Breast epithelium (tissue), 4 donors: ENCODE measurements around the gene IMMP2L. TPM values are rescaled to one million over a fixed set of nuclear protein-coding genes. Genes with fewer than 3 reads are reported as not detected.

Experiments used
- DNase-seq, 2 donors: peaks; one replicate each; pipeline ENCODE4 v3.0.0-alpha.2; 2019; ENCODE audit warnings: low spot score in 2 of 2
- H3K27ac ChIP-seq, 2 donors: fragments of 200-600 bp; sonication (generic) in 1 of 2; one replicate each; pipeline ENCODE4 v1.5.1; 2016 to 2019; ENCODE audit warnings: mild to moderate bottlenecking in 1 of 2
- H3K27me3 ChIP-seq, 2 donors: fragments of 200-600 bp; sonication (generic) in 1 of 2; one replicate each; pipeline versions ENCODE4 v1.5.1 to v1.6.0; 2017 to 2019; ENCODE audit warnings: control low read depth in 1 of 2, mild to moderate bottlenecking in 1 of 2
- H3K36me3 ChIP-seq: fragments of 200-600 bp; one replicate; pipeline ENCODE4 v1.5.1; 2019
- H3K4me1 ChIP-seq, 2 donors: fragments of 200-600 bp; sonication (generic); one replicate each; pipeline ENCODE4 v1.5.1; 2016 to 2019; ENCODE audit warnings: control low read depth in 1 of 2
- H3K4me3 ChIP-seq, 3 donors: fragments of 200-600 bp; sonication (generic); 1 replicate in 2 of 3; 2 replicates in 1 of 3; pipeline ENCODE4 v1.5.1; 2016 to 2019; ENCODE audit warnings: mild to moderate bottlenecking in 3 of 3, moderate library complexity in 2 of 3
- H3K9me3 ChIP-seq, 2 donors: fragments of 200-600 bp; sonication (generic) in 1 of 2; one replicate each; pipeline ENCODE4 v1.5.1; 2016 to 2019; ENCODE audit warnings: control low read depth in 1 of 2
- CTCF ChIP-seq, 3 donors: fragments of 450-650 bp; IDR thresholded peaks; one replicate each; pipeline ENCODE4 v1.5.1; 2016 to 2017; ENCODE audit warnings: antibody characterized with exemption in 3 of 3, mild to moderate bottlenecking in 3 of 3, moderate library complexity in 3 of 3
- POLR2A ChIP-seq: fragments of 450-650 bp; IDR thresholded peaks from one replicate; pipeline ENCODE4 v1.6.1; 2016; ENCODE audit warnings: antibody characterized with exemption, mild to moderate bottlenecking, moderate library complexity
- POLR2AphosphoS5 ChIP-seq, 3 donors: sonication (generic); formaldehyde crosslinking; IDR thresholded peaks; one replicate each; pipeline ENCODE4 v1.6.1; 2017; ENCODE audit warnings: antibody characterized with exemption in 3 of 3
- intact Hi-C: fragments of 100-400 bp; cut with DNase I; formaldehyde crosslinking; loops from one replicate; pipeline ENCODE4 v1.15.1; 2023; ENCODE audit warnings: low total_unique reads
- total RNA-seq, 3 donors: library from RNA; depleted of rRNA; stranded (reverse); fragments of >200 nt; gene quantifications; one replicate each; pipeline ENCODE4 v1.1.0, GENCODE V29; 2016

Gene IMMP2L
- total RNA-seq, 3 donors from 2014 or later, result 19.8 to 39.7 (median 30.8) TPM

- Histone ChIP-seq H3K9me3 (no peaks in the 10 kb centered on the region), H3K36me3 (no peaks in the 10 kb centered on the region), H3K4me1 (no peaks in the 10 kb centered on the region), H3K27ac (no peak overlapping the region), H3K4me3 (no peak overlapping the region), H3K27me3 (no peaks in the 10 kb centered on the region)
- DNase-seq, result no peak
- TF ChIP-seq CTCF (IDR thresholded peaks at IDR 0.05), result no peak
- no peak for TF ChIP-seq POLR2AphosphoS5 (IDR thresholded peaks at IDR 0.05)
- TF ChIP-seq POLR2A, result no peak
- intact Hi-C loops, result no loop called here
Observed at GRCh38 chr7:111358915-111359314, 203.4 kb downstream of the IMMP2L start.

- Histone ChIP-seq H3K27ac (no peak overlapping the region), H3K4me3 (no peak overlapping the region), H3K4me1 (no peaks in the 10 kb centered on the region), H3K27me3 (no peaks in the 10 kb centered on the region), H3K9me3 (no peaks in the 10 kb centered on the region), H3K36me3 (no peaks in the 10 kb centered on the region)
- DNase-seq, result no peak
- intact Hi-C loops, result no loop called here
- TF ChIP-seq POLR2A (no peak), CTCF (IDR thresholded peaks at IDR 0.05) (no peak), POLR2AphosphoS5 (IDR thresholded peaks at IDR 0.05) (no peak)
Observed at GRCh38 chr7:111357691-111358090, 204.6 kb downstream of the IMMP2L start.

- H3K27ac ChIP-seq, result no peak overlapping the region
- no peaks in the 10 kb centered on the region for H3K9me3 ChIP-seq
- H3K4me1 ChIP-seq, result no peaks in the 10 kb centered on the region
- no peak for TF ChIP-seq CTCF (IDR thresholded peaks at IDR 0.05)
- no peak for TF ChIP-seq POLR2A
- TF ChIP-seq POLR2AphosphoS5 (IDR thresholded peaks at IDR 0.05), result no peak
- intact Hi-C loops, result no loop called here
- no peaks in the 10 kb centered on the region for H3K27me3 ChIP-seq
- DNase-seq, result no peak
- no peak overlapping the region for H3K4me3 ChIP-seq
- H3K36me3 ChIP-seq, result no peaks in the 10 kb centered on the region
Observed at GRCh38 chr7:111356941-111357340, 205.4 kb downstream of the IMMP2L start.

- Histone ChIP-seq H3K27ac (no peak overlapping the region), H3K4me3 (no peak overlapping the region), H3K9me3 (no peaks in the 10 kb centered on the region), H3K27me3 (no peaks in the 10 kb centered on the region), H3K36me3 (no peaks in the 10 kb centered on the region), H3K4me1 (no peaks in the 10 kb centered on the region)
- TF ChIP-seq POLR2AphosphoS5 (IDR thresholded peaks at IDR 0.05) (no peak), POLR2A (no peak), CTCF (IDR thresholded peaks at IDR 0.05) (no peak)
- no peak for DNase-seq
- intact Hi-C loops, result no loop called here
Observed at GRCh38 chr7:111352319-111352718, 210.0 kb downstream of the IMMP2L start.

GRCh38 chr7:111346219-111346618 lies 216.1 kb downstream of the IMMP2L start:
- Histone ChIP-seq H3K27ac (no peak overlapping the region), H3K4me3 (no peak overlapping the region), H3K27me3 (no peaks in the 10 kb centered on the region), H3K9me3 (peaks cover 13 to 14% of the 10 kb centered on the region in 2 donors), H3K36me3 (no peaks in the 10 kb centered on the region), H3K4me1 (no peaks in the 10 kb centered on the region)
- no peak for DNase-seq
- intact Hi-C loops, result no loop called here
- no peak for TF ChIP-seq CTCF (IDR thresholded peaks at IDR 0.05)
- no peak for TF ChIP-seq POLR2AphosphoS5 (IDR thresholded peaks at IDR 0.05)
- TF ChIP-seq POLR2A, result no peak
